ENCODE data around the gene SNX22. TPM values are rescaled to one million over a fixed set of nuclear protein-coding genes. Genes with fewer than 3 reads are reported as not detected.

SNX22 gene
- 1.1 TPM for total RNA-seq

GRCh38 chr15:64151727-64152506, at the start of gene SNX22:
Gene SNX22, plus strand, starts transcription at chr15:64151731. Its CDS starts 45 bp downstream, at chr15:64151776.

GRCh38 chr15:64162869-64163658, 11.5 kb downstream of the SNX22 start, which contains the start of gene PPIB:
Gene PPIB, minus strand, starts transcription at chr15:64163022. Its CDS starts 36 bp downstream, at chr15:64162986.

Other genes starting within 250 kb of the SNX22 start
- gene DAPK2, start 105.2 kb upstream of the SNX22 start, total RNA-seq, result 6.5 TPM
- gene CIAO2A, start 57.9 kb upstream of the SNX22 start, total RNA-seq, result 42.2 TPM
- gene SNX1, start 55.7 kb upstream of the SNX22 start, total RNA-seq, result 89.3 TPM
- gene PPIB, start 11.3 kb downstream of the SNX22 start, total RNA-seq, result 195 TPM
- 42.1 TPM for gene CSNK1G1, start 204.4 kb downstream of the SNX22 start, total RNA-seq
- 13.6 TPM for gene PCLAF, start 229.7 kb downstream of the SNX22 start, total RNA-seq
- gene TRIP4, start 236.1 kb downstream of the SNX22 start, total RNA-seq, result 27.2 TPM